Measurements from ENCODE around the gene QPCTL. TPM values are rescaled to one million over a fixed set of nuclear protein-coding genes. Genes with fewer than 3 reads are reported as not detected.

The QPCTL gene
- total and polyA plus RNA-seq, 2 of the 4 experiments (the other 2 are of a cell fraction), result 6.6 to 11.5 TPM

GRCh38 chr19:45677351-45678230, 14.9 kb upstream of the QPCTL start:
- Histone ChIP-seq H4K20me1 (ENCODE audit: insufficient read depth, low read length) (no peaks in the 10 kb centered on the region), H3K79me1 (ENCODE audit: low read depth in 1 of 2, low read length in 2 of 2) (no peaks in the 10 kb centered on the region; a peak in 1 of 4 replicates), H3K18ac (ENCODE audit: low read depth, low read length) (no peak overlapping the region), H3K4me2 (ENCODE audit: low read depth, low read length) (peak overlapping the region; percentile 91), H2BK20ac (ENCODE audit: low read depth, low read length) (no peak overlapping the region), H4K8ac (ENCODE audit: low read depth in 2 of 2, low read length in 2 of 2) (no peak overlapping the region), H3K27me3 (ENCODE audit: control insufficient read depth, insufficient read depth, low read length) (peaks cover 18% of the 10 kb centered on the region), H2BK15ac (ENCODE audit: low read depth, low read length) (no peak overlapping the region), H3K4ac (ENCODE audit: low read depth, low read length) (no peak overlapping the region), H3K27ac (ENCODE audit: insufficient read depth, low read length) (no peak overlapping the region), H3K4me1 (ENCODE audit: control insufficient read depth, insufficient read depth, low read length) (peaks cover 6% of the 10 kb centered on the region; the same call in 1 of the 2 replicates), H2BK5ac (ENCODE audit: low read depth, low read length, poor library complexity, severe bottlenecking) (no peak overlapping the region), H3K36me3 (ENCODE audit: control insufficient read depth, insufficient read depth, low read length) (no peaks in the 10 kb centered on the region), H3K9ac (ENCODE audit: low read depth, low read length) (no peak overlapping the region), H2AFZ (replicated peaks; ENCODE audit: low read length, poor library complexity) (peak overlapping the region; percentile 85), H3K4me3 (ENCODE audit: insufficient read depth, low read depth, low read length) (peak overlapping the region; percentile 37), H2AK5ac (ENCODE audit: low read depth, low read length) (no peak overlapping the region), H3K56ac (ENCODE audit: extremely low read depth, insufficient read depth, low read length) (no peak overlapping the region), H4K91ac (ENCODE audit: insufficient read depth, low read depth, low read length) (no peak overlapping the region), H4K5ac (ENCODE audit: low read depth, low read length) (no peak overlapping the region), H2BK120ac (ENCODE audit: low read depth, low read length) (no peak overlapping the region), H3K23ac (ENCODE audit: low read depth, low read length) (no peak overlapping the region), H2AK9ac (replicated peaks; ENCODE audit: low read depth, low read length, poor library complexity) (peak overlapping the region; percentile 45), H3K14ac (replicated peaks; ENCODE audit: low read depth, low read length) (no peak overlapping the region), H3K9me3 (ENCODE audit: control insufficient read depth, insufficient read depth, low read length) (no peaks in the 10 kb centered on the region), H3K9me1 (ENCODE audit: insufficient read depth, low read length) (no peaks in the 10 kb centered on the region)
- no TSS peak for BruUV-seq (replicated peaks)
- 6% methylated on average over 21 of the region's 49 CpGs; no CpG with 5 or more reads in 1 of the 2 experiments for WGBS, 2 experiments (ENCODE audit: extremely low coverage in 2 of 2, insufficient read length in 1 of 2)
- intact Hi-C loops (cut with micrococcal nuclease) (no loop called here), dilution Hi-C loops (cut with HindIII; ENCODE audit: low sequenced_read_pairs, unreplicated experiment) (no loop called here), in situ Hi-C loops (cut with MboI; ENCODE audit: low sequenced_read_pairs) (no loop called here)
- ChIA-PET CTCF (interaction anchor here (1.0 to 1.4 kb wide), 3 partner anchors 15 to 42 kb away, joined by 3 to 5 read pairs (median 4); partner anchors contain the start of gene QPCTL), POLR2A (ENCODE audit: unreplicated experiment) (interaction anchor here (1.0 kb wide), 1 partner anchor 10 kb away, joined by 5 read pairs; the partner anchor contains the start of gene GIPR)
- ATAC-seq (ENCODE audit: low read depth) (peak; percentile 66), DNase-seq (peak; percentile 62)
- no peak for TF ChIP-seq CHD1 (IDR thresholded peaks at IDR 0.05; ENCODE audit: low read depth, low read length)
- no peak for TF ChIP-seq CTCF (conservative IDR thresholded peaks at IDR 0.05; ENCODE audit: low read depth, low read length)
- no peak for TF ChIP-seq BHLHE40 (IDR thresholded peaks at IDR 0.05; ENCODE audit: low read depth, low read length)
- TF ChIP-seq SMC3 (IDR thresholded peaks at IDR 0.05; ENCODE audit: low read depth, low read length), result no peak
- no peak for TF ChIP-seq RCOR1 (IDR thresholded peaks at IDR 0.05; ENCODE audit: insufficient replicate concordance, low read length)
- TF ChIP-seq USF2 (IDR thresholded peaks at IDR 0.05; ENCODE audit: low read depth, low read length), result no peak
- no peak for TF ChIP-seq MAZ (IDR thresholded peaks at IDR 0.05; ENCODE audit: borderline replicate concordance, low read depth, low read length)
- no peak for TF ChIP-seq RAD21 (IDR thresholded peaks at IDR 0.05; ENCODE audit: low read length)
- no peak for TF ChIP-seq ELK1 (IDR thresholded peaks at IDR 0.05; ENCODE audit: borderline replicate concordance, low read depth, low read length)
- TF ChIP-seq CEBPB (IDR thresholded peaks at IDR 0.05; ENCODE audit: low read depth, low read length), result no peak
- no peak for TF ChIP-seq NFE2L2 (IDR thresholded peaks at IDR 0.05; ENCODE audit: low read depth, low read length)
- no peak for TF ChIP-seq MAFK (IDR thresholded peaks at IDR 0.05; ENCODE audit: low read depth, low read length)
- no peak for TF ChIP-seq FOS (IDR thresholded peaks at IDR 0.05; ENCODE audit: low read depth, low read length)
- TF ChIP-seq RFX5 (IDR thresholded peaks at IDR 0.05; ENCODE audit: low read depth, low read length), result no peak

Measured in IMR-90 (cell line).